Lung (tissue), 12 donors: ENCODE data around the gene GATA2. TPM values are rescaled to one million over a fixed set of nuclear protein-coding genes. Genes with fewer than 3 reads are reported as not detected.

Source experiments
- ATAC-seq: fragments of 200-7000 bp; cut with Tn5 transposase; one replicate; pipeline ENCODE4 v1.9.1; 2020; ENCODE audit warnings: moderate number of reproducible peaks; ENCODE audit not compliant: insufficient read depth, low FRiP score
- DNase-seq, 3 donors: peaks; one replicate each; pipeline ENCODE4 v3.0.0-alpha.2; 2013 to 2017
- H3K27ac ChIP-seq, 2 donors: one replicate each; pipeline ENCODE4 v1.5.1; 2013; ENCODE audit warnings: mild to moderate bottlenecking in 2 of 2, moderate library complexity in 2 of 2, control low read depth in 1 of 2, inconsistent platforms in 1 of 2, low read depth in 1 of 2, low read length in 1 of 2
- H3K27me3 ChIP-seq, 3 donors: one replicate each; pipeline ENCODE4 v1.5.1; 2013; ENCODE audit warnings: low read length in 2 of 3; ENCODE audit not compliant: control insufficient read depth in 3 of 3, insufficient read depth in 3 of 3
- H3K36me3 ChIP-seq, 4 donors: one replicate each; pipeline ENCODE4 v1.5.1; 2013; ENCODE audit warnings: low read length in 4 of 4, mild to moderate bottlenecking in 1 of 4, moderate library complexity in 1 of 4; ENCODE audit not compliant: control insufficient read depth in 4 of 4, insufficient read depth in 4 of 4
- H3K4me1 ChIP-seq, 5 donors: one replicate each; pipeline ENCODE4 v1.5.1; 2013; ENCODE audit warnings: low read length in 5 of 5, mild to moderate bottlenecking in 2 of 5, moderate library complexity in 1 of 5; ENCODE audit not compliant: control insufficient read depth in 5 of 5, insufficient read depth in 5 of 5
- H3K4me3 ChIP-seq: one replicate; pipeline ENCODE4 v1.5.1; 2013; ENCODE audit warnings: mild to moderate bottlenecking, control low read depth, moderate library complexity
- H3K9ac ChIP-seq, 2 donors: one replicate each; pipeline ENCODE4 v1.5.1; 2013; ENCODE audit warnings: low read length in 2 of 2, control low read depth in 1 of 2; ENCODE audit not compliant: insufficient read depth in 1 of 2
- H3K9me3 ChIP-seq, 4 donors: one replicate each; pipeline ENCODE4 v1.5.1; 2013; ENCODE audit warnings: low read length in 3 of 4, mild to moderate bottlenecking in 1 of 4, moderate library complexity in 1 of 4; ENCODE audit not compliant: control insufficient read depth in 4 of 4, insufficient read depth in 3 of 4
- CTCF ChIP-seq: IDR thresholded peaks from 2 replicates; pipeline ENCODE4 v1.5.1; 2012; ENCODE audit warnings: mild to moderate bottlenecking; ENCODE audit errors: control extremely low read depth, extremely low read depth
- WGBS, 2 donors: extraction: QIAGEN DNeasy Blood & Tissue Kit; methylation state at CpG; one replicate each; pipeline ENCODE4 v1.1.7; 2013; 5-methylcytosine and 5-hydroxymethylcytosine counted together
- polyA plus RNA-seq, 2 donors: library from polyadenylated mRNA; stranded (reverse); fragments of 200-250 nt; gene quantifications; one replicate each; pipeline ENCODE4 v1.2.1, GENCODE V29; 2013
- total RNA-seq, 2 donors: library from RNA; depleted of rRNA in 1 of 2; stranded (reverse); fragments of >200 nt in 1 of 2; gene quantifications; one replicate each; pipeline ENCODE4 v1.2.1, GENCODE V29; 2014 to 2021
- donor health status: control.
- donor health status: control.
- donor health status: Bipolar disorder and iron deficiency.
- donor health status: healthy.
- donor health status: DM: yes; HTN: yes; CAD: no.

GATA2 gene
- total and polyA plus RNA-seq, 4 donors: 9.6 to 37.0 (median 28.7) TPM

DNA sequence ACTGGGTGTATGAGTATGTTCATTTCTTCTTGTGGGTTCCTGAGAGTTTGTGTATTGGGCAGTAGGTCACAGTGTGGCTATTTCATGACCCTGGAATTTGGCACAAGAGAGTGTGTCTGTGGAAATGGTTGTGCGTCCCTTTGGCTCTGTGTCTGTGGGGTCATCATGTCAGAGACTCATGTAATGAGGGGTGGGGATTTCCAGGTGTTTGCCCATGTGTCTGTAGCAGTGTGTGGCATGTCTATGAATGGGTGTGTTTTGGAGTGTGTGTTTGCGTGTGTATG lies 1.3 kb upstream of the GATA2 start:
- peaks cover 0 to 83% (median 77%) of the 10 kb centered on the region in 3 donors for H3K27me3 ChIP-seq
- H3K4me1 ChIP-seq: peaks cover 0 to 22% (median 20%) of the 10 kb centered on the region in 5 donors
- no peak overlapping the region for H3K27ac ChIP-seq
- no peak overlapping the region for H3K4me3 ChIP-seq
- 79 to 92% methylated on average over 2 of the region's 2 CpGs for WGBS, 2 donors
- no peak for TF ChIP-seq CTCF
- no peaks in the 10 kb centered on the region for H3K36me3 ChIP-seq
- H3K9ac ChIP-seq: no peak overlapping the region
- H3K9me3 ChIP-seq: peaks cover 0 to 6% (median 0%) of the 10 kb centered on the region in 4 donors
- DNase-seq: no peak
- ATAC-seq: no peak

DNA sequence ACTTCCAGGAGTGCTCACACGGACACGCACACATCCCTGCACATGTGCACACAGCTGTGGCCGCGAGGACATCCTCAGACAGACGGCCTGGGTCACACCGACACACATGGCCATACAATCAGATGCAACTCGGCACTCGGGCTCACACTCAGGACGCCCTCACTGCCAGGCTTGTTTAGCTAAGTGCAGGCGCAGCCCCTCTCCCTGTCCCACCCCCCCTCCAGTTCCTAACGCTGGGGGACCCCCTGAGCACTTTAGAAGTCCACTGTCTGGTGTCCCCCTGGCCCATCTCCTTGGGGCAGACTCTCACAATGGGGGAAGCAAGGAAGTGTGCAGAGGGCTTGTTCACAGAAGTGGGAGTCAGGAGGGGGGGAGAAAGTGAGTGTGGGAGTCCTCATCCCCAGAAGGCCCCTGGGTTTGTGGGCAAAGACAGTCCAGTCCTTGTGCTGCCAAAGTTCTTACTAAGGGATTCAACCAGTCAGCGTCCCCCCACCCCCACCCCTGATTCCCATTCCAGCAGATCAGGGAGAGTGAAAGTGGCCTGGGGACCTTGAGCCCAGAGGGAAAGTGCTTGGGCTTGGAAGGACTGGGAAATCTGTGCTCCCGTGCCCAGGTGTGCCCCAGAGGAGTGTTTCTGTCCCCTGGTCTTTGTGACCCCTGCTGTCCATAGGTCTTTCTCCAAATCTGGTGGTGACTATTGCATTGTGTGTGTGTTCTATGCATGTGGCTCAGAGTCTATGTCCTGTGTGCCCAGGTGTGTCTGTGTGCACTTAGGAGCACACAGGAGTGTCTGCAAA lies 767 bp upstream of the GATA2 start:
- Histone ChIP-seq H3K9ac (no peak overlapping the region), H3K36me3 (no peaks in the 10 kb centered on the region), H3K27ac (no peak overlapping the region), H3K4me1 (peaks cover 0 to 27% (median 20%) of the 10 kb centered on the region in 5 donors), H3K27me3 (peaks cover 0 to 78% (median 78%) of the 10 kb centered on the region in 3 donors), H3K9me3 (peaks cover 0 to 6% (median 0%) of the 10 kb centered on the region in 4 donors), H3K4me3 (no peak overlapping the region)
- TF ChIP-seq CTCF: no peak
- peak in 1 of 3 donors; percentile 22 for DNase-seq
- no peak for ATAC-seq
- WGBS, 2 donors: 21 to 28% methylated on average over 11 to 13 of the region's 13 CpGs

DNA sequence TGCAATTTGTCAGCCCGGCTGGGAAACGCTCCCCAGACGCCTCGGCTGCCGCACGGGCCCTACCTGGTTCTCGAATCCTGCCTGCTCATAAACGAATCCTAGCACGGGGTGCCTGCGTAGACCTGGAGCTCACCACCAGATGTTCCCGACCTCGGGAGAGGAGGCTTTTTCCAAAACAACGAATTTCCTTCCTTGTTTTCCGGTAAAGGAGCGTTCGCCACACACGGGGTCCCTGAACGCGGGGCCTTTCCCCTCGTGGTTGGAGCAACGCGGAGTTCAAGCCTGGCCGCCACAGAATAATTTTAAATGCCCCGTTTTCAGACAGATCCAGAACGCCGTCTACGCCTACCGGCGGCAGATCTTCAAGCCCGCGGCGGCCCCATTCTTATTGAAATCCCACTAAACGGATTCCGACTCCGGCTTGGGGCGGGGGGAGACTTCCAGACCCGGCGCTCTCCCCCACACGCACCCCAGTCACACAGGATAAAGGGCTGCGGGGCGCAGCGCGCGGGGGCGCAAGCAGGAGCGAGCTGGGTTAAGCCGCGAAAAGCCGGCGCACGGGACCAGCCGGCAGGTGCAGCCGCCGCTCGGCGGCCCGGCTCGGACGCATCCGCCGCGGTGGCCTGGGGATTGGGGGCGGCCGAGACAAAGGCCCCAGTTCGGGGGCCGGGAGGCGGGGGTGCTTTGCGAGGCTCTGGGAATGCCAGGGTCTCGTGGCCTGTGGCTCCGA lies 895 bp downstream of the GATA2 start:
- peaks cover 0 to 4% (median 0%) of the 10 kb centered on the region in 4 donors for H3K9me3 ChIP-seq
- H3K9ac ChIP-seq: no peak overlapping the region

More for the DNA sequence above, 895 bp downstream of the GATA2 start:
- TF ChIP-seq CTCF: no peak
- DNase-seq (peak in 2 of 3 donors; percentile 53 to 58), ATAC-seq (no peak)
- H3K27ac ChIP-seq: peak overlapping the region in 1 of 2 donors; percentile 93
- WGBS, 2 donors: 2 to 5% methylated on average over 51 to 70 of the region's 70 CpGs
- peak overlapping the region; percentile 86 for H3K4me3 ChIP-seq
- peaks cover 0 to 40% (median 28%) of the 10 kb centered on the region in 5 donors for H3K4me1 ChIP-seq
- peaks cover 0 to 77% (median 75%) of the 10 kb centered on the region in 3 donors for H3K27me3 ChIP-seq
- H3K36me3 ChIP-seq: no peaks in the 10 kb centered on the region
